Calu3 (cell line): Measurements from ENCODE around the gene TMEM167B. TPM values are rescaled to one million over a fixed set of nuclear protein-coding genes. Genes with fewer than 3 reads are reported as not detected.
"Not testable (repeated sequence)": the region's sequence is repeated elsewhere in the genome, so short reads cannot be mapped to it uniquely, and the experiment has no call there.

ENCODE experiments used
- BruUV-seq: library from RNA; stranded (reverse); fragments of 400-500 nt; replicated peaks from 2 replicates; lab custom pipeline; 2021; lab: Mats Ljungman, UMichigan
- CTCF ChIA-PET: fragments of 300-600 bp; sonication (Branson Sonifier 250); formaldehyde crosslinking; loops from one replicate; lab custom pipeline; 2022; ENCODE audit warnings: antibody characterized with exemption; lab: Charles Lee
- DNase-seq: peaks from one replicate; pipeline ENCODE4 v3.0.0; 2022
- H3K27ac Mint-ChIP-seq: one replicate; pipeline ENCODE4 v1.8.0; 2022; ENCODE audit warnings: mixed read lengths; ENCODE audit not compliant: unreplicated experiment
- H3K27me3 Mint-ChIP-seq: one replicate; pipeline ENCODE4 v1.8.0; 2022; ENCODE audit warnings: mixed read lengths; ENCODE audit not compliant: unreplicated experiment
- H3K36me3 Mint-ChIP-seq: one replicate; pipeline ENCODE4 v1.8.0; 2022; ENCODE audit warnings: mild to moderate bottlenecking, moderate library complexity, mixed read lengths; ENCODE audit not compliant: insufficient read depth, unreplicated experiment
- H3K4me1 Mint-ChIP-seq: one replicate; pipeline ENCODE4 v1.8.0; 2022; ENCODE audit warnings: mild to moderate bottlenecking, low read depth, mixed read lengths; ENCODE audit not compliant: unreplicated experiment
- H3K4me3 Mint-ChIP-seq: one replicate; pipeline ENCODE4 v1.8.0; 2022; ENCODE audit warnings: mild to moderate bottlenecking, low read depth, moderate library complexity, mixed read lengths; ENCODE audit not compliant: unreplicated experiment
- H3K9me3 Mint-ChIP-seq: one replicate; pipeline ENCODE4 v1.8.0; 2022; ENCODE audit warnings: low read depth, mixed read lengths; ENCODE audit not compliant: unreplicated experiment
- CTCF ChIP-seq: fragments of 200-600 bp; IDR thresholded peaks from one replicate; pipeline ENCODE4 v1.8.0; 2022; ENCODE audit warnings: antibody characterized with exemption; ENCODE audit not compliant: unreplicated experiment
- intact Hi-C: fragments of 100-400 bp; cut with micrococcal nuclease; formaldehyde crosslinking; loops from one replicate; pipeline ENCODE4 v1.10.0; 2022; ENCODE audit not compliant: unreplicated experiment
- total RNA-seq: library from RNA; stranded (reverse); gene quantifications from 2 replicates; pipeline ENCODE4 v1.2.3, GENCODE V29; 2022

TMEM167B gene
- total RNA-seq, 1 experiment from 2014 or later: 13.6 TPM

GRCh38 chr1:109137958-109138357 lies 47.4 kb downstream of the TMEM167B start:
- intact Hi-C loops: no loop called here
- no peak for TF ChIP-seq CTCF
- no peak for DNase-seq
- Mint-ChIP-seq H3K9me3 (no peaks in the 10 kb centered on the region), H3K4me1 (peaks cover 11% of the 10 kb centered on the region), H3K27me3 (no peaks in the 10 kb centered on the region), H3K4me3 (no peak overlapping the region), H3K27ac (no peak overlapping the region), H3K36me3 (no peaks in the 10 kb centered on the region)
- BruUV-seq: no TSS peak
- CTCF ChIA-PET: no interaction called here

- no peaks in the 10 kb centered on the region for H3K36me3 Mint-ChIP-seq
- H3K4me1 Mint-ChIP-seq: peaks cover 11% of the 10 kb centered on the region
- no peak overlapping the region for H3K4me3 Mint-ChIP-seq
- H3K27me3 Mint-ChIP-seq: no peaks in the 10 kb centered on the region
- CTCF ChIA-PET: no interaction called here
- TF ChIP-seq CTCF: no peak
- no peak overlapping the region for H3K27ac Mint-ChIP-seq
- no peaks in the 10 kb centered on the region for H3K9me3 Mint-ChIP-seq
- BruUV-seq: no TSS peak
- DNase-seq: no peak
- intact Hi-C loops: no loop called here
Measured at GRCh38 chr1:109138358-109138757, 47.8 kb downstream of the TMEM167B start.

- Mint-ChIP-seq H3K4me1 (no peaks in the 10 kb centered on the region), H3K27ac (no peak overlapping the region), H3K4me3 (no peak overlapping the region), H3K27me3 (no peaks in the 10 kb centered on the region), H3K36me3 (no peaks in the 10 kb centered on the region), H3K9me3 (no peaks in the 10 kb centered on the region)
- intact Hi-C loops: no loop called here
- TF ChIP-seq CTCF: no peak
- CTCF ChIA-PET: no interaction called here
- no TSS peak for BruUV-seq
- DNase-seq: no peak
Measured at GRCh38 chr1:109140392-109140791, 49.8 kb downstream of the TMEM167B start.

GRCh38 chr1:109142260-109142659 lies 51.7 kb downstream of the TMEM167B start:
- no peak for DNase-seq
- Mint-ChIP-seq H3K27me3 (no peaks in the 10 kb centered on the region), H3K4me3 (no peak overlapping the region), H3K27ac (no peak overlapping the region), H3K4me1 (no peaks in the 10 kb centered on the region), H3K9me3 (no peaks in the 10 kb centered on the region), H3K36me3 (no peaks in the 10 kb centered on the region)
- CTCF ChIA-PET: interaction anchor here (0.9 kb wide), 1 partner anchor 30 kb away, joined by 3 read pairs; a partner anchor contains a TSS
- intact Hi-C loops: no loop called here
- no peak for TF ChIP-seq CTCF
- no TSS peak for BruUV-seq

GRCh38 chr1:109142725-109143124 lies 52.2 kb downstream of the TMEM167B start:
- not testable (repeated sequence) for H3K36me3 Mint-ChIP-seq, DNase-seq, BruUV-seq

More at GRCh38 chr1:109142725-109143124, 52.2 kb downstream of the TMEM167B start:
- H3K4me3 Mint-ChIP-seq, H3K27ac Mint-ChIP-seq, H3K9me3 Mint-ChIP-seq, H3K4me1 Mint-ChIP-seq, H3K27me3 Mint-ChIP-seq, intact Hi-C loops: not testable (repeated sequence)
- CTCF ChIA-PET: interaction anchor here (0.9 kb wide), 1 partner anchor 30 kb away, joined by 3 read pairs; a partner anchor contains a TSS
